ENCODE results near the gene HSD17B4. TPM values are rescaled to one million over a fixed set of nuclear protein-coding genes. Genes with fewer than 3 reads are reported as not detected.

HSD17B4 gene
- total RNA-seq, 2 donors from 2014 or later = 122 to 170 TPM

GRCh38 chr5:119551819-119552218 is 99.5 kb downstream of the HSD17B4 start:
- Histone ChIP-seq H3K4me1 (no peaks in the 10 kb centered on the region), H3K27ac (no peak overlapping the region), H3K27me3 (no peaks in the 10 kb centered on the region), H3K36me3 (no peaks in the 10 kb centered on the region), H3K4me3 (no peak overlapping the region), H3K9me3 (no peaks in the 10 kb centered on the region)
- TF ChIP-seq, protein P1, sequence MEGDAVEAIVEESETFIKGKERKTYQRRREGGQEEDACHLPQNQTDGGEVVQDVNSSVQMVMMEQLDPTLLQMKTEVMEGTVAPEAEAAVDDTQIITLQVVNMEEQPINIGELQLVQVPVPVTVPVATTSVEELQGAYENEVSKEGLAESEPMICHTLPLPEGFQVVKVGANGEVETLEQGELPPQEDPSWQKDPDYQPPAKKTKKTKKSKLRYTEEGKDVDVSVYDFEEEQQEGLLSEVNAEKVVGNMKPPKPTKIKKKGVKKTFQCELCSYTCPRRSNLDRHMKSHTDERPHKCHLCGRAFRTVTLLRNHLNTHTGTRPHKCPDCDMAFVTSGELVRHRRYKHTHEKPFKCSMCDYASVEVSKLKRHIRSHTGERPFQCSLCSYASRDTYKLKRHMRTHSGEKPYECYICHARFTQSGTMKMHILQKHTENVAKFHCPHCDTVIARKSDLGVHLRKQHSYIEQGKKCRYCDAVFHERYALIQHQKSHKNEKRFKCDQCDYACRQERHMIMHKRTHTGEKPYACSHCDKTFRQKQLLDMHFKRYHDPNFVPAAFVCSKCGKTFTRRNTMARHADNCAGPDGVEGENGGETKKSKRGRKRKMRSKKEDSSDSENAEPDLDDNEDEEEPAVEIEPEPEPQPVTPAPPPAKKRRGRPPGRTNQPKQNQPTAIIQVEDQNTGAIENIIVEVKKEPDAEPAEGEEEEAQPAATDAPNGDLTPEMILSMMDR (IDR thresholded peaks at IDR 0.05) = no peak
- no peak for DNase-seq (ENCODE audit: low spot score)

GRCh38 chr5:119554597-119554996 is 102.3 kb downstream of the HSD17B4 start:
- no peak for DNase-seq (ENCODE audit: low spot score)
- Histone ChIP-seq H3K9me3 (no peaks in the 10 kb centered on the region), H3K4me3 (no peak overlapping the region), H3K36me3 (no peaks in the 10 kb centered on the region), H3K27ac (no peak overlapping the region), H3K27me3 (no peaks in the 10 kb centered on the region), H3K4me1 (no peaks in the 10 kb centered on the region)
- TF ChIP-seq, protein P1 (IDR thresholded peaks at IDR 0.05) = no peak

DNA sequence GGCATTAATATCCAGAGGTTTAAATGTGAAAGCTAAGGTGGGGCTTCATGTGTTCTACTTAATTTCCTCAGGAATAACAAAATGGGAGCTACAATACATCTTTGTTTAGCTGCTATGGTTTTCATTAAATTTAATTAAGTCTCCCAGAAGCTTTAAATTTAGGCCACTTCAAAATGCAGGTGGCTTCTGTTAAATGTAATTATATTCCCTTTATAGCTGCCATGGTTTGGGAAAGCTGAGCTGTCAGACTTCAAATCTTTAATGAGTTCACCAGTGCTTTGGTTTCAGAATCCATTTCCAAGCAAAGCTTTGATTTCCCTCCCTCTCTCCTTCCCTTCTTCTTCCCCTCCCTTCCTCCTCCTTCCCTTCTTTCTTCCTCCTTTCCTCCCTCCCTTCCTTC is 118.6 kb downstream of the HSD17B4 start:
- Histone ChIP-seq H3K4me3 (no peak overlapping the region), H3K27me3 (no peaks in the 10 kb centered on the region), H3K27ac (no peak overlapping the region), H3K4me1 (no peaks in the 10 kb centered on the region), H3K9me3 (no peaks in the 10 kb centered on the region), H3K36me3 (no peaks in the 10 kb centered on the region)
- TF ChIP-seq, protein P1 (IDR thresholded peaks at IDR 0.05) = no peak
- DNase-seq (ENCODE audit: low spot score) = no peak

- TF ChIP-seq, protein P1 (IDR thresholded peaks at IDR 0.05) = no peak
- H3K27ac ChIP-seq = no peak overlapping the region
- H3K36me3 ChIP-seq = no peaks in the 10 kb centered on the region
- no peaks in the 10 kb centered on the region for H3K9me3 ChIP-seq
- H3K4me1 ChIP-seq = no peaks in the 10 kb centered on the region
- no peaks in the 10 kb centered on the region for H3K27me3 ChIP-seq
- no peak overlapping the region for H3K4me3 ChIP-seq
- no peak for DNase-seq (ENCODE audit: low spot score)
These were observed 126.6 kb downstream of the HSD17B4 start for GRCh38 chr5:119578937-119579336.

DNA sequence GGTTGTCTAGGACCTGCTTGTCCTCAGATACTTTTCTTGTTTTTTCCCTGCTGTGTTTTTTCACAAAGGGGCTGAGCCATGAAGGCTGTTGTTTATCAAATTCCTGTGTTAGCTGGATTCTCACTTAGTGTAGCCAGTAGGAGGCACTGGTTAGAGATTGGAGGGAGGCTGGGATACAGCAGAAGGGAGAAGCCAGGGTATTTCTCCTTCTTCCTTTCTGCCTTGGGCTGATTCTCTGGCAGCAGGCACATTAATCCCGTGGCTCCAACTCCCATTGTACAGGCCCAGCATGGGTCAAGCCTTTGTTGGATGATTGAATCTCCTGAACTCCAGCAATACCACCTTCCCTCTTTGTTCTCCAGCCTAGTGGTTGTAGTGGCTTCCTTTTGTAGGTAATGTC is 130.7 kb downstream of the HSD17B4 start:
- no peaks in the 10 kb centered on the region for H3K36me3 ChIP-seq
- H3K4me3 ChIP-seq = no peak overlapping the region
- H3K27me3 ChIP-seq = no peaks in the 10 kb centered on the region
- DNase-seq (ENCODE audit: low spot score) = no peak
- H3K9me3 ChIP-seq = no peaks in the 10 kb centered on the region
- TF ChIP-seq, protein P1 (IDR thresholded peaks at IDR 0.05) = no peak
- H3K4me1 ChIP-seq = no peaks in the 10 kb centered on the region
- no peak overlapping the region for H3K27ac ChIP-seq

DNA sequence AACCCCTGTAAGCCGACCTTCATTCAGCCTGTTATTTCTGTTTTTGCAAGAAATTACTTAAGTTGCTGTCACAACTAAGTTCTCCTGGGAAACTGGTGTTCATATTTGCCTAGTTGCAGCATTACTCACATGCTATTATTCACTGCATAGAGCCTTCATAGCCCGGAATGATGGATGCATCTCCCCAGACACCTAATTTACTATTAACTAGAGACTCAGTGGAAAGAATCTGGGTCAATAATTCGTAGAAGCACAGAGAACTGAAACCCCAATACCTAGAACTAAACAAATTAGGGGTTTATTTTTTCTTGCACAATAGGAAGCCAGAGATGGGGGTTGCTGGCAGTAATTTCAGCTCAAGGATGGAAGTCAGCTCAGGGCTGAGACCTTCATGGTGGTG is 131.4 kb downstream of the HSD17B4 start:
- TF ChIP-seq, protein P1 (IDR thresholded peaks at IDR 0.05) = no peak
- no peak for DNase-seq (ENCODE audit: low spot score)
- Histone ChIP-seq H3K4me3 (no peak overlapping the region), H3K36me3 (no peaks in the 10 kb centered on the region), H3K9me3 (no peaks in the 10 kb centered on the region), H3K4me1 (no peaks in the 10 kb centered on the region), H3K27me3 (no peaks in the 10 kb centered on the region), H3K27ac (no peak overlapping the region)
